ENCODE measurements around the gene MRTFB.

DNA sequence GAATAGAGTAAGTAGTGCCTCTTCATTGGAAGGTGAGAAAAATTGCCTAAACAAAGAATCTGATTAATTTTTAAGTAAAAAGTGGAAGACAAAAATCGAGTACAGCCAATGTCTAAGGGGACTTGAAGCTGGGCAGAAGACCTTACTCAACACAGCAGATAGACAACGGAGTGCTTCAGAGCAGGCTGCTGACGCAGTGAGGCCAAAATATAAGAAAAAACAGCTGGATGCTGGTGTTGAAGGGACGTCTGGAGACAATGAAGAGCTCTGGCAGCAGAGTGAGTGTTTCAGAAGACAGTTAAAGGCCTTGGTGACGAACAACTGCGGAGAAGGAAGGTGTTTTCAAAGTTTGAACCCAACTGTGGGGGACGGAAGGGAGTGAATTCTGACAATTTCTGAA is 169.8 kb downstream of the MRTFB start:
- TF ChIP-seq, protein P1, sequence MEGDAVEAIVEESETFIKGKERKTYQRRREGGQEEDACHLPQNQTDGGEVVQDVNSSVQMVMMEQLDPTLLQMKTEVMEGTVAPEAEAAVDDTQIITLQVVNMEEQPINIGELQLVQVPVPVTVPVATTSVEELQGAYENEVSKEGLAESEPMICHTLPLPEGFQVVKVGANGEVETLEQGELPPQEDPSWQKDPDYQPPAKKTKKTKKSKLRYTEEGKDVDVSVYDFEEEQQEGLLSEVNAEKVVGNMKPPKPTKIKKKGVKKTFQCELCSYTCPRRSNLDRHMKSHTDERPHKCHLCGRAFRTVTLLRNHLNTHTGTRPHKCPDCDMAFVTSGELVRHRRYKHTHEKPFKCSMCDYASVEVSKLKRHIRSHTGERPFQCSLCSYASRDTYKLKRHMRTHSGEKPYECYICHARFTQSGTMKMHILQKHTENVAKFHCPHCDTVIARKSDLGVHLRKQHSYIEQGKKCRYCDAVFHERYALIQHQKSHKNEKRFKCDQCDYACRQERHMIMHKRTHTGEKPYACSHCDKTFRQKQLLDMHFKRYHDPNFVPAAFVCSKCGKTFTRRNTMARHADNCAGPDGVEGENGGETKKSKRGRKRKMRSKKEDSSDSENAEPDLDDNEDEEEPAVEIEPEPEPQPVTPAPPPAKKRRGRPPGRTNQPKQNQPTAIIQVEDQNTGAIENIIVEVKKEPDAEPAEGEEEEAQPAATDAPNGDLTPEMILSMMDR (IDR thresholded peaks at IDR 0.05), result no peak
- no peak for TF ChIP-seq POLR2A (IDR thresholded peaks at IDR 0.05)
